ENCODE data around the gene SF1. TPM values are rescaled to one million over a fixed set of nuclear protein-coding genes. Genes with fewer than 3 reads are reported as not detected.
A peak's percentile ranks its signal among the peaks of the same experiment; 100 is the strongest.

Gene SF1
- total RNA-seq, 1 experiment from 2014 or later: 386 TPM

- POLR2A ChIA-PET: interaction anchor here (0.9 to 1.5 kb wide), 21 partner anchors 14 to 555 kb away, joined by 3 to 18 read pairs (median 7); partner anchors contain the start of genes CAPN1, DPF2, FAU and MAP4K2
- Mint-ChIP-seq H3K9me3 (ENCODE audit: unreplicated experiment) (no peaks in the 10 kb centered on the region), H3K4me3 (ENCODE audit: unreplicated experiment) (peak overlapping the region; percentile 91), H3K27ac (ENCODE audit: unreplicated experiment) (peak overlapping the region; percentile 99), H3K27me3 (ENCODE audit: insufficient read depth, unreplicated experiment) (no peaks in the 10 kb centered on the region), H3K36me3 (ENCODE audit: insufficient read depth, unreplicated experiment) (peaks cover 62% of the 10 kb centered on the region), H3K4me1 (ENCODE audit: low read depth, unreplicated experiment) (peaks cover 7% of the 10 kb centered on the region)
- H3K4me3 ChIP-seq (ENCODE audit: low read depth, low read length): peak overlapping the region; percentile 99
- CTCF ChIA-PET: interaction anchor here (0.6 to 1.9 kb wide), 22 partner anchors 10 to 460 kb away, joined by 3 to 8 read pairs (median 4); partner anchors contain the start of genes ARL2, BATF2, CDC42BPG and MAP4K2
- no peak for TF ChIP-seq CTCF (IDR thresholded peaks at IDR 0.05; ENCODE audit: insufficient read depth in 1 of 2, low read depth in 1 of 2, low read length in 1 of 2, severe bottlenecking in 1 of 2, unreplicated experiment in 1 of 2)
- no peaks in the 10 kb centered on the region for H3K27me3 ChIP-seq (replicated peaks; ENCODE audit: control insufficient read depth, insufficient read depth, low read length)
- no TSS peak for BruUV-seq (replicated peaks)
- H3K9me3 ChIP-seq: no peaks in the 10 kb centered on the region
- intact Hi-C loops (cut with micrococcal nuclease; ENCODE audit: unreplicated experiment): loop anchor here (1.0 to 10.0 kb wide), 4 partner anchors 25 to 337 kb away; partner anchors contain the start of genes CDC42BPG, MAP4K2, MEN1 and TM7SF2
- H3K4me1 ChIP-seq: peaks cover 17% of the 10 kb centered on the region
- peaks cover 17% of the 10 kb centered on the region for H3K36me3 ChIP-seq (ENCODE audit: control insufficient read depth, insufficient read depth, low read length)
- no peak for DNase-seq
These were observed 194 bp downstream of the SF1 start for GRCh38 chr11:64778223-64778472.

- Mint-ChIP-seq H3K4me3 (ENCODE audit: unreplicated experiment) (peak overlapping the region; percentile 91), H3K27ac (ENCODE audit: unreplicated experiment) (peak overlapping the region; percentile 93), H3K9me3 (ENCODE audit: unreplicated experiment) (no peaks in the 10 kb centered on the region), H3K4me1 (ENCODE audit: low read depth, unreplicated experiment) (peaks cover 7% of the 10 kb centered on the region), H3K36me3 (ENCODE audit: insufficient read depth, unreplicated experiment) (peaks cover 67% of the 10 kb centered on the region), H3K27me3 (ENCODE audit: insufficient read depth, unreplicated experiment) (no peaks in the 10 kb centered on the region)
- DNase-seq: peak; percentile 77 to 88
- no TSS peak for BruUV-seq (replicated peaks)
- H3K27me3 ChIP-seq (replicated peaks; ENCODE audit: control insufficient read depth, insufficient read depth, low read length): no peaks in the 10 kb centered on the region
- CTCF ChIA-PET: interaction anchor here (0.6 to 1.9 kb wide), 3 partner anchors 67 to 340 kb away, joined by 3 to 8 read pairs (median 7); partner anchors contain the start of genes ARL2, CDC42BPG and ZNHIT2
- no peaks in the 10 kb centered on the region for H3K9me3 ChIP-seq
- POLR2A ChIA-PET: interaction anchor here (0.6 to 0.8 kb wide), 2 partner anchors 34 to 65 kb away, joined by 3 to 7 read pairs; no protein-coding TSS in a partner anchor
- peak overlapping the region; percentile 99 for H3K4me3 ChIP-seq (ENCODE audit: low read depth, low read length)
- no peak for TF ChIP-seq CTCF (IDR thresholded peaks at IDR 0.05; ENCODE audit: insufficient read depth in 1 of 2, low read depth in 1 of 2, low read length in 1 of 2, severe bottlenecking in 1 of 2, unreplicated experiment in 1 of 2)
- H3K4me1 ChIP-seq: peaks cover 17% of the 10 kb centered on the region
- intact Hi-C loops (cut with micrococcal nuclease; ENCODE audit: unreplicated experiment): loop anchor here (1.0 to 10.0 kb wide), 4 partner anchors 25 to 337 kb away; partner anchors contain the start of genes CDC42BPG, MAP4K2, MEN1 and TM7SF2
- peaks cover 17% of the 10 kb centered on the region for H3K36me3 ChIP-seq (ENCODE audit: control insufficient read depth, insufficient read depth, low read length)
These were observed 706 bp downstream of the SF1 start for GRCh38 chr11:64777449-64778222.

- Mint-ChIP-seq H3K36me3 (ENCODE audit: insufficient read depth, unreplicated experiment) (peaks cover 74% of the 10 kb centered on the region), H3K9me3 (ENCODE audit: unreplicated experiment) (no peaks in the 10 kb centered on the region), H3K4me1 (ENCODE audit: low read depth, unreplicated experiment) (peaks cover 7% of the 10 kb centered on the region), H3K27ac (ENCODE audit: unreplicated experiment) (peak overlapping the region; percentile 93), H3K4me3 (ENCODE audit: unreplicated experiment) (peak overlapping the region; percentile 91), H3K27me3 (ENCODE audit: insufficient read depth, unreplicated experiment) (no peaks in the 10 kb centered on the region)
- H3K36me3 ChIP-seq (ENCODE audit: control insufficient read depth, insufficient read depth, low read length): peaks cover 17% of the 10 kb centered on the region
- TSS peak; percentile 26 for BruUV-seq (replicated peaks)
- no peaks in the 10 kb centered on the region for H3K9me3 ChIP-seq
- CTCF ChIA-PET: interaction anchor here (0.6 kb wide), 1 partner anchor 68 kb away, joined by 3 read pairs; the partner anchor contains the start of gene CDC42BPG
- peaks cover 17% of the 10 kb centered on the region for H3K4me1 ChIP-seq
- peak overlapping the region; percentile 99 for H3K4me3 ChIP-seq (ENCODE audit: low read depth, low read length)
- intact Hi-C loops (cut with micrococcal nuclease; ENCODE audit: unreplicated experiment): loop anchor here (5.0 to 10.0 kb wide), 2 partner anchors 65 to 338 kb away; partner anchors contain the start of genes CDC42BPG, TM7SF2 and ZNHIT2
- POLR2A ChIA-PET: interaction anchor here (0.6 to 0.8 kb wide), 2 partner anchors 34 to 66 kb away, joined by 3 to 7 read pairs; no protein-coding TSS in a partner anchor
- no peaks in the 10 kb centered on the region for H3K27me3 ChIP-seq (replicated peaks; ENCODE audit: control insufficient read depth, insufficient read depth, low read length)
- DNase-seq: peak in 1 of 2 experiments; percentile 21
- TF ChIP-seq CTCF (IDR thresholded peaks at IDR 0.05; ENCODE audit: insufficient read depth in 1 of 2, low read depth in 1 of 2, low read length in 1 of 2, severe bottlenecking in 1 of 2, unreplicated experiment in 1 of 2): no peak
These were observed 1.5 kb downstream of the SF1 start for GRCh38 chr11:64776875-64777274.
